Effector CD4-positive, alpha-beta T cell (primary cell): ENCODE measurements around the gene LRRC4.

Source experiments
- DNase-seq: peaks from one replicate; pipeline ENCODE4 v3.0.0-alpha.2; 2020

Gene LRRC4

DNA sequence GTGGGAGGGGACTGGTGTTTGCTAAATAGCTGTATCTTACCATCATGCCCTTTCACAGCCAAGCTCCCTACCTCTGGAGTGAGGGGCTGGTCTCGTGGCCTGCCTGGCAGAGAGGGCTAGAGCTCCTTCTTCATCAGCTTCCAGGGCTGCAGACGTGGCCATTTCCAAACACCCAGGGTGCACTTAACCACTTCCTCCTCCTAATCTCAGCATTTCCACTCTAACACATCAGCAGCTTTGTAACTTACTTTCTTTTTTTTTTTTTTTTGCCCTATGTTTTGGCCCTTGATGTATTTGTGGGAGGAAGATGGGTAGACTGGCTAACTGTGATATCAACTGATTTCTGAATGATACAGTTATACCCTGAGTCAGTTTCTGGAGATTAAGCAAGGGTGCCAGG, 27.4 kb downstream of the LRRC4 start:
- DNase-seq, result no peak

DNA sequence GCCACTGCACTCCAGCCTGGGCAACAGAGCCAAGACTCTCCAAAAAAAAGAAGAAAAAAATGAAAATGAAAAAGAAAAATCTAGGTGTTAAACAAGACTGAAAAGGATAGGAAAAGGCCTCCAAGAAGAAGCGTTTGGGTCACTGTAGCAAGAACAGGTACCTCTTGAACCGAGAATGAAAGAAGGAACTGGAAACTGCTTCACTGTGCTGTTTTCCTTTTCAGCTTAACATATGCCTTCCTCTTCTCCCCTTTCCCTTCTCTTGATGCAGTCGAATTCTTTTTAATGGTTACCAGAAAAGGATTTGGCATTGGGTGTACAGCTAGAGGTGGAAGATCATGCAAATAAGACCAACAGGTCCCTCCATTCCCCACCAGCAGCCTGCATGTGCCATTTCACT, 28.1 kb downstream of the LRRC4 start:
- DNase-seq, result no peak

DNA sequence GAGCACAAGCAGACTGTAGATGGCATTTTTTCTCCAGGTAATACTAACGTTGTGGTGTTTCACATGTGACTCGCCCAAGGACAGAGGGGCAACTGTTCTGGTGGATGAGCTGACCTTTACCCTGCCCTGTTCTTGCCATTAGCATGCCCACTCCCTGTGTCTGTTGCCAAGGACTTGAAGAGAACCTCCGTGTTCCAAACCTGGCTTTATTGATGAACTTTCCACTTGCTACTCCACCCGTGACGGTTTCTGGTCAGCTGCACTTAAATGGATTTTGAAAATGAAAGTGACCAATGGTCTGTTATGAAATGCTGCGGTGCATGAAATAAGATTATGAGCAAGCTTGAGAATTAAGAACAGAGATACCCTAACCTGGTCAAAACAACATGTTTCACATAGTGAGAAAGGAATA, 30.4 kb downstream of the LRRC4 start:
- DNase-seq, result no peak

DNA sequence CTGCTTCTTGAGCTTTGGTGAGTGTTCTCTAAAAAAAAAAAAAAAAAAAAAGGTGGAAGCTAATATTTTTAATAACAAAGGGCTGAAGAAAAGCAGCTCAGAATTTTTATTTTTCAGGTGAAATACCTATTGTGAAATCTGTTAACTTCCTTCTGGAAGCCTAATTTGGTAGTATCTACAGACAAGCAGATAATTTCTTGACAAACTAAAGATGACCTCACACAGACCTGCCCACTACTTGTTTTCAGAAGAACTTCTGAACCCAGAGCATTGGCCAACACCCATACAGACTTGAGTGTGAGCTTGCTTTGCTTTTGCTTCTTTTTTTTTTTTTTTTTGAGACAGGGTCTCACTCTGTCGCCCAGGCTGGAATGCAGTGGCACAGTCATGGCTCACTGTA, 31.2 kb downstream of the LRRC4 start:
- no peak for DNase-seq

DNA sequence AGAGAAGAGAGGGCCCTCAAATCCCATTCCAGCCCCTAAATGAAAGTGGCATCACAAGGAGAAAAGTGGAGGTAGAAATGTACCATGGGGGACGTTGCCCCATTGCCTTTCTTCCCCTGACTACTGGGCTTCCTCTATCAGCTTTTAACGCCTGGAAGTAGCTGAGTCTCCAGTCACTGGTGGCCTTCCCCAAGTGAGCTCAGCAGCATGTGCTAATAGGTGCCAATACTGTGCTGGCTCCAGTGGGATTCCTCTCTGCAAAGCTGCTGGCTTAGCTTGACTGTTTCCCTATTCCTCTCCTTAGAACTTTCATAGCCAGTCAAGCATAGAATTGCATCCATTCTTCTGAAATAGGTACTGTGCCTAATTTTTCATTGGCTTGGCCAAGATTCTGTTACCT, 32.6 kb downstream of the LRRC4 start:
- no peak for DNase-seq

DNA sequence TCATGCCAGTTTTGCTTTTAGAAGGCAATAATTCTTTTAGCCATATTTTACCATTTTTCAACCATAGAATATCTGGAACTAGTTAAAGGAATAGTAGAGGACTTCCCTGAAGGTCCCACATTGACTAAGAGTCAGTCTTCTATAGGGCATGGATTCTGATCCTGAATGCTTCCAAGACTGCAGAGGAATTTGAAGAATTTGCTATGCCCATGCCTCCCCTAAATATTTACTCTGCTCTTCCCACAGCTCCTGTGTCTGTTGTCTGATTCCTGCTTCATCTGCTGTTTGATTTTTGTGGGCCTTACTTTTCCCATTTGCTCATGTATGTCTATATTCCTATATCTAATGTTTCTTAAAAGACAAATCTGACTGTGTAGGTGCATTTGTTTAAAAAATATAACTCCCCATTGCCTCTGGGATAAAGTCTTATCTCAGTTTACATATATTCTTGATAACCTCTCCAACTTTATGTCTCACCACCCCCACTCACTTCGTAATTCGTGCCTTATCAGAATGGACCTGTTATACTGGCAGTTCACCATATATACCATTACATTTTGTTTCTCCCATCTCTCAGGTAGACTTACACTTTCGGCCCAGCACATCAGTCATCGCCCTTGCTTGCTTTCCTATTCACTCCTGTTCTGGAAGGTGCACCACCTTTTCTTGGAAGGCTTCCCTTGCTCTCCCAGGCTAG, 33.9 kb downstream of the LRRC4 start:
- no peak for DNase-seq

DNA sequence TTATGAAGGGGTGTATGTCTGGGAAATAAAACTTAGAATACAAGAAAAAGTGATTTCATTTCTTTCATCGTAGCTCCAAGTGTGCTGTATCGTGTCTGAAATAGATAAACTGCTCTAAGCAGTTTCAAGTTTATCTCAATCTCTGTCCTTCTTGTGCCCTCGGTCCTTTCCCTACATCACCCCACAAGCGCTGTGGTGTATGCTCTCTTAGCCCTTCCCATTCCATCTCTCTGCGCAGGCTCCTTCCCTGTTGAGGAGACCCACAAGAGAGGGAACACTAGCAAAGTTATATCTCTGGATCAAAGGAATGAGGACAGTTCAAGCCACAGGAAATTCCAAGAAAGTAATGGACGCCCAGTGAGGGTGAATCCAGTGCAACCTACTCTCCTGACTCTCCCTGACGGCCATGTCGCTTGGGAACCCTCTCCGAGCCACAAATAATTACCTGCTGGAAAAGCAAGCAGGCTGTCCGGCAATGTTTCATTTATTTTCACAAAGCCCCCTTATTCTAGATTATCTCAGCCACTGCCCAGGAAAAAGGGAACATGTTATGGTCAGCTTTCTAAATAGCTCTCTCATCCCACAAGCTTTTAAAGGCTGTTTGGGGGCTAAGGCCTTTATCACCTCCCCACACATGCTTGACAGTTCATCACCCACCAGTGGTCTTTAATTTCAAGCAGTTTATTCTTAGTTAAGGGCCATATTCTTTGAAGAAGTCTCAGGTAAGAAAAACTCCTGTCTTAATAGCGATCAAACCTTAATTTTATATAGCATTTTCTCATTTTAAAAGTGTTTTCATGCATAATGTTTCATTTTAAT, 34.8 kb downstream of the LRRC4 start:
- no peak for DNase-seq

DNA sequence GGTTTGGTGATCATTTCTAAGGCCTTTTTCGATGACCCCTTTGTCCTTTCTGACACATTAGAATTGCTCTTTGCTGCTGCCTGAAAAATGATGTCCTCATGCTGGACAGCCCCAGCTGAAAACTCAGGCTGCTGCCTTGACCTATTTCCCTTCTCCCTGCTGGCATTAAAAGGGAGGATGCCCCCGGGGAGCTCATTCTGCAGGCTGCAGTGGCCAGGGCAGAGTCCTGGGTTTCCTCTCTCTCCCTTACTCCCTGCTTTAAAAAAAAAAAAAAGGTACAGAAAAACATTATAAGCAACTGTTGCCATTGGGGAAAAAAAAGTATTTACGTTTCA, 35.4 kb downstream of the LRRC4 start:
- DNase-seq, result no peak

DNA sequence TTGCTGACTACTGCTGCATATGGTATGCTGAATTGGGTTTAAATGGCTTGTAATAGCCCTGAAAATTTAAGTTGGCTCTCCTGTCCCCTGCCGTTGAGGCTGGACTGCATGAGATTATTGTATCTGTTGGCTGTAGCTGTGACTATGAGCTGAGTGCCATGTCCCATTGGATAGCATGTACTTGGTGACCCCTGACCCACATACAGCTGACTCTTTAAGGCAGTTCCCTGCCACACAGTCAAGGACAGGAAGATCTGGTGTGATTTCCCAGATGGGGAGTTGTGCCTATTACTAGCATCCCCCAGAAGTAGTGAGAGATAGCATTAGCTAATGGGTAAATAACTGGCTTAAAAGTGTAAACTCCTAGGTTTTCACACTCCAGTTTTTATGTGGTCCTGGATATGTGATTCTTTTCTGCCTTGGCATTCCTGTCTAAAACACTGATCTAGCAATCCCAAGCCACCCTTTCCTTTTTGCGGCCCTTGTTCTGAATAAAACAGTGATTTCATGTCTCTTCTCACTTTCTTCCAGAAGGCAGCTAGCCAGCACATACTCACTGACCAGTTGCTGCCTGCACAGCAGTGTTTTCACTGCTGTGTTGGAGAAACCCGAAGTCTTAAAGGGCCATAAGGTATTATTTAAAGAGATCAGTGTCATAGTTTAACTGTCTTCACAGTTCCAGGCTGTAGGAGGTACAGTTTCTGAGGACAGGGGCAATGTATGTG, 35.9 kb downstream of the LRRC4 start:
- DNase-seq, result no peak

DNA sequence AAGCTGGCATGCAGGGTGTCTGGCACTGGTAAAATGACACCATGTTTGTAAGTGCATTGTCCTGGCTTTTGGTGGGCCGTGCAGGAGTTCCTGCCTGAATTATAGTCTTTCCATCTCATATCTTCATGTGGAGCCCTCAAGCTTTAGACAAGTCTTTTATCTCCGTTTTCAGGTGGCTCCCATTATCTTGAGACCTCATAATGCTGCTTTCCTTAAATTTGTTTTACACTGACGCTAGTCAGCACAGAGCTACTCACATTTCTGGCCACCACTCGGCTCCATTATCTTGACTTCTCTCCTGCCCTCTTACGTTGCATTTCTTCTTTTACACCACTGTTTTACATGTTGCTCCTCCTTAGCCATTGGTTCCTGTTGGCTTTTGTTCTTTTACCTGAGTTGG, 37.2 kb downstream of the LRRC4 start:
- no peak for DNase-seq

DNA sequence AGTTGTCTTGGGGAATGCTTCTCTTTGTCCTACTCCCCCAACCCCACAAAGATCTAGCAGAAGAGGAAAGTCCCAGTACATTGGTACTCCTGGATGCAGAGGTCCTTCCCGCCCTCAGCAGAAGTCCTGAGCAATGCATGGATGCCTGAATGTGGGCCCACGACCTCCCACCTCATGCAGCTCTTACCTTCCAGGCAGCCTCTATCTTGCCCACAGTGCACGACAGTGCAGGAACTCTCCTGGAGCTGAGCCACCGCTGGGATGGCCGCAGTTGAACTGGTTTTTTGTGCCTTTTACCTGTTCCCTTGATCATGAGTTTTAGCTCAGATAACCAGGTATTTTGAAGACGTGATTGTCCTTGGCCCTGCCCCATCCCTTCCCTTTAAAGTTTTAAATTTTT, 37.9 kb downstream of the LRRC4 start:
- no peak for DNase-seq

DNA sequence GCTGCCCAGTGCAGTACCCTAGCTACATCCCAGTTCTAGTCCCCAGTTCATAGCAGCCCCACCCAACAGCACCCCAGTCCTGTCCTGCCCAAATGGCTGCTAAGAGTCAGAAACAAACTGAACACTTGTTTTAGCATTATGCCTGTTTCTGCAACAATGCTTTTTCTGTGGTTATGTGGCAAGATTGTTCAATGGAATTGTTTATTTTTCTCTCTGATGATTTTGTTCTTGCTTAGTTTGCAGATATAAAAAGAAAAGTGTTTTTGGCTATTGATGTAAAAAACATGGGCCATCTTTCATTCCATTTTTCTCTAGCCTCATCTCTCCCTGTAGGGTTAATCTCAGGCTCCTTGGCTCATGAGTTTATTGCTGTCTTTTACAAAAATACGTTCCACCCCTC, 42.5 kb downstream of the LRRC4 start:
- DNase-seq, result no peak

DNA sequence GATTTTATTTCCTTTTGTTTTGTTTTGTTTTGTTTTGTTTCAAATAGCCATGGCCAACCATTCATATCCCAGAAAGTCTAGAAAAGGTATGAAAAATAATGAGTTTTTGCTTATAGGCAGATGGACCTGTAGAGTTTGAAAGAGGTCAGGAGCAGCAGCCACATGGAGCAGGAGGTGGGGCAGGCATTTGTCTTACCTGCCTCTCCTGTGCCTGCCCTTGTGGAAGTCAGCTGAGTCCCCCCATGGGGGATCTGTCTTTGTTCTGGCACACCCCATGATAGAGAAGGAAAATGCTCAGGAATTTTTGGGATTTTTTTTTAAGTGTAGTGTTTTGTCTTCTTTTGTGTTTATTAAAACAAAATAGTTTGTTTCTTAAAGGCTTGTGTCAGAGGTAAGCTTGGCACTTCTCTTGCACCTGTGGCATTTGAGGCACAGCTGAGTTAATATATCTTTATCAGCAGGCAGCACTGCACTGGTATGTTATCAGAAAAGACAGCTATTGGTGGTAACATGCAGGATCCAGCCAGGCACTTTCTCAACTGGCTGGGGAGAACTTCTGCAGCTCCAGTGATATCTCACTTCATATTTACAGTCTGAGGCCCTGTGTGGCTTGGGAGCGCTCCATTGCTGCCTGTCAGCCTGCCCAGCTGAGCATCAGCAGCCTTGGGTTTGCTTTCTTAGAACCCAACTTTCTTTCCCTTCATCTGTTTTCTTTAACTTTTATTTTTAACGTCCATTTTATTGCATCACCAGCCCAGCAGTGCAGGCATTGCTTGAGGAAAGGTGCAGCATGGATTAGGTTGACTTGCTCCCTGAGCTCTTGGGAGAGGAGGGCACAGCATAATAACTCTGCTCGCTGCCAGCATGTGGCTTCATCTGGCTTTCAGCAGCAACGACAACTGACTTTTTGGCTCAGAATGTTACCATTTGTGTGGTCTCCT, 44.4 kb downstream of the LRRC4 start:
- no peak for DNase-seq

DNA sequence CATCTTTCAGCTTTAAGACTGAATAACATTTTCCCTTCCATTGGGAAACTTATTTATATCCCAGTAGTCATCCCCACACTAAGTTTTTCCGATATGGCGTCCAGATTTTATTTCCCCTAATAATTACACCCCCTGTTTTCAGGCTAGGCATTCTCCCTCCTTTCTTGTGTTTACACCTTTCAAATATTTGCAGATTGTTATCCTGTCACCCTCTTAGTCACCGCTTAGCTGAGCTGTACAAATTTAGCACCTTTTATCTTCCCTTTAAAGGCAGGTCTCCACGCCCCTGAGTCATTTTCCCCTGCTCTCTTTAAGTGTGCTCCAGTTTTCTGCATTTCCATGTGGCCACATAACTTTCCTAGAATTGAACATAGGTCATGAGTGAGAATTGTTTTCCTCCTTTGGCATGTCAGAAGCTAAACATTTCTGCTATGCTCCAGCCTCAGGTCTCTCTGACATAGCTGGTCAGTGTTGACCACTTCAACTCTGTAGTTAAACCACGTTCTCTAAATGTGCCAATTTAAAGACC, 47.4 kb downstream of the LRRC4 start:
- no peak for DNase-seq

DNA sequence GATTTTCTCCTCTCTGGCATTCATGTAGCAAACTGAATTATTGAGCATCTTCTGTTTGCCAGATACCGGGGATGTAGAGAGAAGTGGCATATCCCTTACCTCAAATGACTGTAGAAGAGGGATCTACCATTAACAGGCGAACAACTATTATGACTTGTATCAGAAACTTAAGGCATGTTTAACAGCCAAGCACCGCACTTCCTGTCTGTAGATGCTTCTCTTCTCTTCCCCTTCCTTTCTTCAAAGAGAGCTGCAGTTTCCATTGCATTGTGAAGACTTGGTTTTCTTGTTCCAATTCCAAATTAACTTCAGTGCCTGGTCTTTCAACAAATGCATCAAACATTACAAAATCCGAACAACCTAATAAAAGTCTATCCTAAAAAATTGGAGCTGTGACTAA, 49.3 kb downstream of the LRRC4 start:
- no peak for DNase-seq

DNA sequence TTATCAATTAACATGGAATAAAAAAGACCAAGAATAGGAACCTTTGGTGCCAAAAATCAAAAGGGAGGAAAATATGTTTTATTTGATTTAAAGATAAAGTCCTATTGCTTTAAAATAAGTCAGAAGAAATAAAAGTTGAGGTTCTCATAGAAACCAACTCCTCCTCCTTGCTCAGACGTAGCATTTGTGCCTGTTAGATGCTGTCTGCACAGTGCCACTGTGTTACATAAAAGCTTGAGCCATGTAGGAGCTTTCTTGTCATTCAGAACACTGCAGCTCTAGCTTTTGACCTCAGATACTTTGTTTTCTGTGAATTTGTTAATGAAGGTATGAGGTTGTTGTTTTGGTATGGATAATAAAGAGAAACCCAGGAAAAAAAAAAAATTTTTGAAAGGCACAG, 50.3 kb downstream of the LRRC4 start:
- DNase-seq, result no peak

DNA sequence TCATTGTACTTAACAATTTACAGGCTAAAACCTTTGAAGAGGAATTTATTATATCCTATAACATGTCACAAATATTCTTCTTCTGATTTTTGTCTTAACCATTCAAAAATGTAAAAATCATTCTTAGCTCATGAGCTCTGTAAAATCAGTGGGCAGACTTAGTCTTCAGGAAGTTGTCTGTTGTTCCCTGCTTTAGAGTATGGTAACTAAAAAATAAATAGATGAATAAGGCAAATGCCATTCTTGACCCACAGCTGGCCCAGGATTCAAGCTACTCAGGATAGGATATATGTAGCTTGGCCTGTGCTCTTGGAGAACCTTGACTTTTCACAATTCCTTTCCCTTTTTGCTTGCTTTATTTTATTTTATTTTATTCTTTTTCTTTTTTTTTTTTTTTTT, 51.5 kb downstream of the LRRC4 start:
- DNase-seq, result no peak

DNA sequence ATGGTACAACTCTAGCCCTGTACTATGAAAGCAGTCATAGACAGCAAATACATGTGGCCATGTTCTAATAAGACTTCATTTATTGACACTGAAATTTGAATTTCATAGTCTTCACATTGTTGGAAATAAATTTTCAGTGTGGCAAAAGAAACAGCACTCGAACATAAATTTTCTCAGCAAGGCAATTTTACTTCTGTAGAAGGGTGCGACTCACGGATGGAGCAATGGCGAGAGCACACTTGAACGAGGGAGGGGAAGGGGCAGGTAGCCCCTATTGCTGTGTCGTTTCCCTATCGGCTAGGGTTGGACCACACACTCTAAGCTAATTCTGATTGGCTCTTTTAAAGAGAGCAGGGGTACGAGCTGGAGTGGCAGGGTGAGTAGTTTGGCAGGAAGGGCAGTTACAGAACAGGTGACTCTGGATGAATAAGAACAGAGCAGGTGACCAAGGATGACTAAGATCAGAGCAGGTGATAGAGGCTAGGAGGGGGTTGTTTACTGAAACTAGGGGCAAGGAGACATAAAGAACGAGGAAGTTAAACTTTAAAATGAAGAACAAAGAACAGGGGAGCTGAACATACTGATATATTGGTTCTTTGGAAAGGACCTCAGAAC, 52.0 kb downstream of the LRRC4 start:
- no peak for DNase-seq

DNA sequence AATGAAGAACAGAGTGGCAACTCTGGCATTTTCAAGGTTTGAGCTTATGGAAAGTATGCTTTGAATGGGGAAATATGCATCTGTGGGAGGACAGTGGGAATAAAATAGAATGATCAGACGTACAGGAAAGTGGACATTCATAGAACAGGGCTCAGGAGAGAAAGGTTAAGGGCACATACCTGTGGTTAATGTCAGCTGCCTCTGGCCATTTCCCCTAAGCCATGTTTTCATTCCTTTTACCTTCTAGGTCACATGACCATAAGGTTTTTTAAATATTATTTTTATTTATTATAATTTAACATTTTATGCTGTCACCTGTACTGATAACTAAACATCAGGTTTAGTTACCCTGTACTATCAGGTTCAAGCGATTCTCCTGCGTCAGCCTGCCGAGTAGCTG, 52.8 kb downstream of the LRRC4 start:
- no peak for DNase-seq
